ENCODE data around the gene BCAS3.

The BCAS3 gene

GRCh38 chr17:61416211-61416539 lies 738.5 kb downstream of the BCAS3 start:
- FAIRE-seq (no peak), DNase-seq (ENCODE audit: insufficient read length, low spot score) (no peak)
- TF ChIP-seq TAF1 (IDR thresholded peaks at IDR 0.05; ENCODE audit: low read depth, low read length): no peak
- TF ChIP-seq POLR2A (IDR thresholded peaks at IDR 0.05; ENCODE audit: low read depth, low read length): no peak
- TF ChIP-seq POLR2AphosphoS5 (IDR thresholded peaks at IDR 0.05; ENCODE audit: low read depth, low read length): no peak
- no peak for TF ChIP-seq POU2F2 (IDR thresholded peaks at IDR 0.05; ENCODE audit: low read depth, low read length)
- TF ChIP-seq PAX5 (IDR thresholded peaks at IDR 0.05; ENCODE audit: insufficient read depth, low read length, severe bottlenecking): no peak
- TF ChIP-seq SPI1 (IDR thresholded peaks at IDR 0.05; ENCODE audit: low read depth, low read length): no peak

- TF ChIP-seq POLR2A (IDR thresholded peaks at IDR 0.05; ENCODE audit: low read depth, low read length) (no peak), TAF1 (IDR thresholded peaks at IDR 0.05; ENCODE audit: low read depth, low read length) (no peak), POU2F2 (IDR thresholded peaks at IDR 0.05; ENCODE audit: low read depth, low read length) (no peak), POLR2AphosphoS5 (IDR thresholded peaks at IDR 0.05; ENCODE audit: low read depth, low read length) (no peak)
- DNase-seq (ENCODE audit: insufficient read length, low spot score) (peak; percentile 77), FAIRE-seq (peak; percentile 85)
Observed at GRCh38 chr17:61416540-61417363, 739.1 kb downstream of the BCAS3 start.

GRCh38 chr17:61418449-61418848 lies 740.8 kb downstream of the BCAS3 start:
- FAIRE-seq (no peak), DNase-seq (ENCODE audit: insufficient read length, low spot score) (no peak)
- TF ChIP-seq TAF1 (IDR thresholded peaks at IDR 0.05; ENCODE audit: low read depth, low read length): no peak
- no peak for TF ChIP-seq SPI1 (IDR thresholded peaks at IDR 0.05; ENCODE audit: low read depth, low read length)
- no peak for TF ChIP-seq POU2F2 (IDR thresholded peaks at IDR 0.05; ENCODE audit: low read depth, low read length)
- no peak for TF ChIP-seq POLR2A (IDR thresholded peaks at IDR 0.05; ENCODE audit: low read depth, low read length)
- no peak for TF ChIP-seq PAX5 (IDR thresholded peaks at IDR 0.05; ENCODE audit: insufficient read depth, low read length, severe bottlenecking)
- TF ChIP-seq POLR2AphosphoS5 (IDR thresholded peaks at IDR 0.05; ENCODE audit: low read depth, low read length): no peak

- FAIRE-seq: no peak
- TF ChIP-seq POLR2A (IDR thresholded peaks at IDR 0.05; ENCODE audit: low read depth, low read length) (no peak), SPI1 (IDR thresholded peaks at IDR 0.05; ENCODE audit: low read depth, low read length) (no peak), PAX5 (IDR thresholded peaks at IDR 0.05; ENCODE audit: insufficient read depth, low read length, severe bottlenecking) (no peak), POU2F2 (IDR thresholded peaks at IDR 0.05; ENCODE audit: low read depth, low read length) (no peak), TAF1 (IDR thresholded peaks at IDR 0.05; ENCODE audit: low read depth, low read length) (no peak), POLR2AphosphoS5 (IDR thresholded peaks at IDR 0.05; ENCODE audit: low read depth, low read length) (no peak)
- DNase-seq (ENCODE audit: insufficient read length, low spot score): no peak
Observed at GRCh38 chr17:61419496-61420046, 741.9 kb downstream of the BCAS3 start.

GRCh38 chr17:61420052-61420451 lies 742.4 kb downstream of the BCAS3 start:
- FAIRE-seq (no peak), DNase-seq (ENCODE audit: insufficient read length, low spot score) (no peak)
- TF ChIP-seq SPI1 (IDR thresholded peaks at IDR 0.05; ENCODE audit: low read depth, low read length) (no peak), TAF1 (IDR thresholded peaks at IDR 0.05; ENCODE audit: low read depth, low read length) (no peak), POLR2AphosphoS5 (IDR thresholded peaks at IDR 0.05; ENCODE audit: low read depth, low read length) (no peak), POLR2A (IDR thresholded peaks at IDR 0.05; ENCODE audit: low read depth, low read length) (no peak), PAX5 (IDR thresholded peaks at IDR 0.05; ENCODE audit: insufficient read depth, low read length, severe bottlenecking) (no peak), POU2F2 (IDR thresholded peaks at IDR 0.05; ENCODE audit: low read depth, low read length) (no peak)

- DNase-seq (ENCODE audit: insufficient read length, low spot score) (no peak), FAIRE-seq (no peak)
- TF ChIP-seq POLR2AphosphoS5 (IDR thresholded peaks at IDR 0.05; ENCODE audit: low read depth, low read length) (no peak), TAF1 (IDR thresholded peaks at IDR 0.05; ENCODE audit: low read depth, low read length) (no peak), POU2F2 (IDR thresholded peaks at IDR 0.05; ENCODE audit: low read depth, low read length) (no peak), SPI1 (IDR thresholded peaks at IDR 0.05; ENCODE audit: low read depth, low read length) (no peak), PAX5 (IDR thresholded peaks at IDR 0.05; ENCODE audit: insufficient read depth, low read length, severe bottlenecking) (no peak), POLR2A (IDR thresholded peaks at IDR 0.05; ENCODE audit: low read depth, low read length) (no peak)
Observed at GRCh38 chr17:61420745-61421398, 743.2 kb downstream of the BCAS3 start.

GRCh38 chr17:61421460-61421859 lies 743.8 kb downstream of the BCAS3 start:
- TF ChIP-seq PAX5 (IDR thresholded peaks at IDR 0.05; ENCODE audit: insufficient read depth, low read length, severe bottlenecking) (no peak), SPI1 (IDR thresholded peaks at IDR 0.05; ENCODE audit: low read depth, low read length) (no peak)
- FAIRE-seq: no peak

GRCh38 chr17:61422116-61422799 lies 744.6 kb downstream of the BCAS3 start:
- no peak for FAIRE-seq
- TF ChIP-seq PAX5 (IDR thresholded peaks at IDR 0.05; ENCODE audit: insufficient read depth, low read length, severe bottlenecking) (no peak), TAF1 (IDR thresholded peaks at IDR 0.05; ENCODE audit: low read depth, low read length) (no peak), POLR2A (IDR thresholded peaks at IDR 0.05; ENCODE audit: low read depth, low read length) (no peak), SPI1 (IDR thresholded peaks at IDR 0.05; ENCODE audit: low read depth, low read length) (no peak), POLR2AphosphoS5 (IDR thresholded peaks at IDR 0.05; ENCODE audit: low read depth, low read length) (no peak), POU2F2 (IDR thresholded peaks at IDR 0.05; ENCODE audit: low read depth, low read length) (no peak)
- DNase-seq (ENCODE audit: insufficient read length, low spot score): no peak

More at GRCh38 chr17:61421460-61421859, 743.8 kb downstream of the BCAS3 start:
- DNase-seq (ENCODE audit: insufficient read length, low spot score): no peak

GRCh38 chr17:61422869-61423268 lies 745.2 kb downstream of the BCAS3 start:
- no peak for TF ChIP-seq POLR2AphosphoS5 (IDR thresholded peaks at IDR 0.05; ENCODE audit: low read depth, low read length)
- TF ChIP-seq SPI1 (IDR thresholded peaks at IDR 0.05; ENCODE audit: low read depth, low read length): no peak
- no peak for TF ChIP-seq PAX5 (IDR thresholded peaks at IDR 0.05; ENCODE audit: insufficient read depth, low read length, severe bottlenecking)
- no peak for TF ChIP-seq POU2F2 (IDR thresholded peaks at IDR 0.05; ENCODE audit: low read depth, low read length)
- TF ChIP-seq TAF1 (IDR thresholded peaks at IDR 0.05; ENCODE audit: low read depth, low read length): no peak
- no peak for TF ChIP-seq POLR2A (IDR thresholded peaks at IDR 0.05; ENCODE audit: low read depth, low read length)
- no peak for FAIRE-seq

More at GRCh38 chr17:61422869-61423268, 745.2 kb downstream of the BCAS3 start:
- DNase-seq (ENCODE audit: insufficient read length, low spot score): no peak
